ENCODE data around the gene SP9.
"Not testable (repeated sequence)": the region's sequence is repeated elsewhere in the genome, so short reads cannot be mapped to it uniquely, and the experiment has no call there.

SP9 gene

DNA sequence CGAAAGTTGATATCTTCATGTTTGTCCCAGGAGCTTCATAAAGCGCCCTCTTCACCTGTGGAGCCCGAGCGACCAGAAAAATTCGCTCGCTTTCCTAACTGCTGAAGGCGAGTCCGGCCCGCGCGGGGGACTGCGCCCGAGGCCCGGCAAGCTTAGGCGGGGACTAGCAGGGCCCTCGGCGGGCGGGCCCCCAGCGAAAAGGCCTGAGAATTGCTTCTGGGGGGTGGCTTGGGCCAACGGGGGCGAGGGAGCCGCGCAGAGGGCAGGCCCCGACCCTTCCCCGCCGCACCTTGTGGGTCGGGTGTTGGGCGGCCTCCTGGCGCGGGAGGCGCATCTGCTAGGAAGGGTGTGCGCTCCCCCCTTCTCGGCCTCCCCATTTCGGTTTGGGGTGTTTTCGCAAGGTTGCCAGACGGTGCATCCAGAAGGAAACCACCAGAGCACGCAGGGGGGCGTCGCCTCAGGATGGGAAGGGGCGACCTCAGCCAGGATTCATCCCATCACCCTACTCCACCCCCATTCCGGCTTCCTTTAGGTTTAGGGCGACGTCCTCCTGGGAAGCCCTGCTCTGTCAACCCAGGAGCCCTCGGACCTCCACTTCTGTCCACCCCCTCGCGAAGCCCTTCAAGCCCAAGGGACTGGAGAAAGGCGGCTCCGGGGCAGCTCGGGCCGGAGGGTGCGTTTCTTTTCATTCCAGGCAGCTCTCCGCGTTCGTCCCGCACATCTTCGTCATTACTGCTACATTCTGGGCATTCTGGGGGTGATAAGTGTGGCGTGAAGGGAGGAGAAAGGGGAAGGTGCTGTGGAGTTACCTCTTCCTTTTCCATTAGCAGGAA is 9.1 kb downstream of the SP9 start:
- H4K20me1 ChIP-seq: peaks cover 85% of the 10 kb centered on the region
- H3K36me3 ChIP-seq: peaks cover 12% of the 10 kb centered on the region
- H3K27me3 ChIP-seq: peaks cover 71% of the 10 kb centered on the region
- no peaks in the 10 kb centered on the region; the same call in 1 of the 2 replicates for H3K4me1 ChIP-seq
- no peaks in the 10 kb centered on the region for H3K9me3 ChIP-seq
- no peak for TF ChIP-seq Cebpa-rat (IDR thresholded peaks at IDR 0.05)
- H3K4me3 ChIP-seq: no peak overlapping the region
- no peak overlapping the region for H3K9ac ChIP-seq
- no peak overlapping the region for H3K27ac ChIP-seq
- H3K4me2 ChIP-seq: no peak overlapping the region

GRCh38 chr2:174344716-174345461 is 10.1 kb downstream of the SP9 start:
- no peak for TF ChIP-seq Cebpa-rat (IDR thresholded peaks at IDR 0.05)
- Histone ChIP-seq H3K9me3 (no peaks in the 10 kb centered on the region), H3K4me3 (no peak overlapping the region), H3K9ac (no peak overlapping the region), H3K36me3 (peaks cover 13% of the 10 kb centered on the region), H4K20me1 (peaks cover 75% of the 10 kb centered on the region), H3K4me2 (no peak overlapping the region), H3K4me1 (no peaks in the 10 kb centered on the region; the same call in 1 of the 2 replicates), H3K27ac (no peak overlapping the region), H3K27me3 (peaks cover 60% of the 10 kb centered on the region)

- no peak overlapping the region for H3K9ac ChIP-seq
- H3K4me2 ChIP-seq: no peak overlapping the region
- H3K9me3 ChIP-seq: no peaks in the 10 kb centered on the region
- peaks cover 13% of the 10 kb centered on the region for H3K36me3 ChIP-seq
- H3K4me3 ChIP-seq: no peak overlapping the region
- peaks cover 35% of the 10 kb centered on the region for H4K20me1 ChIP-seq
- no peaks in the 10 kb centered on the region for H3K4me1 ChIP-seq
- H3K27ac ChIP-seq: no peak overlapping the region
- H3K27me3 ChIP-seq: peaks cover 9% of the 10 kb centered on the region
- no peak for TF ChIP-seq Cebpa-rat (IDR thresholded peaks at IDR 0.05)
These were observed 15.3 kb downstream of the SP9 start for GRCh38 chr2:174350018-174350417.

GRCh38 chr2:174350593-174351181 is 15.9 kb downstream of the SP9 start:
- peaks cover 2% of the 10 kb centered on the region; the same call in 1 of the 2 replicates for H3K27me3 ChIP-seq
- H3K4me2 ChIP-seq: no peak overlapping the region
- H3K27ac ChIP-seq: no peak overlapping the region
- peaks cover 13% of the 10 kb centered on the region for H3K36me3 ChIP-seq
- no peak overlapping the region for H3K9ac ChIP-seq
- peaks cover 29% of the 10 kb centered on the region for H4K20me1 ChIP-seq
- no peak overlapping the region for H3K4me3 ChIP-seq
- H3K9me3 ChIP-seq: no peaks in the 10 kb centered on the region
- no peak for TF ChIP-seq Cebpa-rat (IDR thresholded peaks at IDR 0.05)
- H3K4me1 ChIP-seq: no peaks in the 10 kb centered on the region

DNA sequence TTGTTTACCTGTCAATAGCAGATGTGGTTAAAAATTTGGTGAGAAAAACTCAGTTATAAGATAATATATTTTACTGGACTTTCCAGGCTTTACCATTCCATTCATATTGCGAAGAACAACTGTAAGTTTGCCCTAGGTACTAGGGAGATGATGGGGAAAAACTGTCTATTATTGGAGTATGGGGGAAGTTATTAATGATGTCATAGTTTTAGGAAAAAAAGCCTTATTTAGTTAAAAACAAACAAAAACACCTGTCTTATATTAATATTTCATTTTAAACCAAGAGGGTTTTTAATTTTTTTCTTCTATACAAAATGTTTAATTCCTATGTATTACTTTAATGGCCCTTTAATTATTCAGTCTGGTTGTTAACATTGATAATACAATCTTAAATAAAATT is 18.2 kb downstream of the SP9 start:
- Histone ChIP-seq H3K4me1 (no peaks in the 10 kb centered on the region), H3K9ac (no peak overlapping the region), H4K20me1 (peaks cover 11% of the 10 kb centered on the region; the same call in 1 of the 2 replicates), H3K4me2 (no peak overlapping the region), H3K9me3 (no peaks in the 10 kb centered on the region), H3K4me3 (no peak overlapping the region), H3K36me3 (peaks cover 12% of the 10 kb centered on the region), H3K27ac (no peak overlapping the region), H3K27me3 (no peaks in the 10 kb centered on the region)
- no peak for TF ChIP-seq Cebpa-rat (IDR thresholded peaks at IDR 0.05)

DNA sequence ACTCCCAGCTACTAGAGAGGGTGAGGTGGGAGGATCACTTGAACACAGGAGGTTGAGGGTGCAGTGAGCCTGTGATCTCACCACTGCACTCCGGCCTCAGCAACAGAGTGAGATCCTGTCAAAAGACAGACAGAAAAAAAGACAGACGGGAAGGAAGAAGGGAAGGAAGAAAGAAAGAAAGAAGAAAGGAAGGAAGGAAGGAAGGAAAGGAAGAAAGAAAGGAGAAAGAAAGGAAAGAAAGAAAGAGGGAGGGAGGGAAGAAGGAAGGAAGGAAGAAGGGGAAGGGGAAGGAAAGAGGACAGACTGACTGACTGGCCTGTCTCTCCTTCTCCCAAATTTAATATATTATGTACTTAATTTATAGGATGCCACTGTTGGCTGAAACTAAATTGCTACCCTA is 21.6 kb downstream of the SP9 start:
- Histone ChIP-seq H3K36me3 (peaks cover 20% of the 10 kb centered on the region), H3K4me2 (no peak overlapping the region), H3K27me3 (no peaks in the 10 kb centered on the region), H3K9ac (no peak overlapping the region), H3K9me3 (peaks cover 5% of the 10 kb centered on the region), H4K20me1 (peaks cover 4% of the 10 kb centered on the region; the same call in 1 of the 2 replicates), H3K4me3 (no peak overlapping the region), H3K27ac (no peak overlapping the region), H3K4me1 (no peaks in the 10 kb centered on the region)
- no peak for TF ChIP-seq Cebpa-rat (IDR thresholded peaks at IDR 0.05)

- H4K20me1 ChIP-seq, H3K27me3 ChIP-seq, H3K4me2 ChIP-seq, H3K4me1 ChIP-seq, H3K27ac ChIP-seq, H3K9ac ChIP-seq, H3K4me3 ChIP-seq: not testable (repeated sequence)
- H3K9me3 ChIP-seq: peaks cover 26% of the 10 kb centered on the region
- peaks cover 48% of the 10 kb centered on the region for H3K36me3 ChIP-seq
These were observed 24.9 kb downstream of the SP9 start for GRCh38 chr2:174359663-174360062.

DNA sequence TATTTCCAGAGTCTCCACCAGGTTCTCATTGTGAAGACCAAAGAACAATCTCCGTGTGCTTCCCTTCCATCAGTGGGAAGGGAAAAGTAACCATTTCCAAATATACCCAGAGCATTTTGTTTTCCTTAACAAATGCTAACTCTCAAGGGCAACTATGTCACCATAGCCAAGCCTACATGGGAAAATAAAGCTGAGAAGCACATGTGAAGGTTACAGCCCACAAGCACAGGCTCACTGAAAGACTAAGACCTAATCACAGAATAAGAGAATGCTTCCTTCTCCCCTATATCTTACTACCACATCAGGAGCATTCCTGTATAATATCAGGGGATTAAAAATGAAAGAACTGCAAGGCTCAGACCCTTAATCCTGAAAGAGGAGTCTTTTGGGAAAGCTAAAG is 28.2 kb downstream of the SP9 start:
- Histone ChIP-seq H3K4me3 (no peak overlapping the region), H3K4me2 (no peak overlapping the region), H3K9ac (no peak overlapping the region), H4K20me1 (no peaks in the 10 kb centered on the region), H3K36me3 (peaks cover 77% of the 10 kb centered on the region), H3K27ac (no peak overlapping the region), H3K27me3 (no peaks in the 10 kb centered on the region), H3K4me1 (no peaks in the 10 kb centered on the region), H3K9me3 (peaks cover 50% of the 10 kb centered on the region)
- TF ChIP-seq Cebpa-rat (IDR thresholded peaks at IDR 0.05): no peak

DNA sequence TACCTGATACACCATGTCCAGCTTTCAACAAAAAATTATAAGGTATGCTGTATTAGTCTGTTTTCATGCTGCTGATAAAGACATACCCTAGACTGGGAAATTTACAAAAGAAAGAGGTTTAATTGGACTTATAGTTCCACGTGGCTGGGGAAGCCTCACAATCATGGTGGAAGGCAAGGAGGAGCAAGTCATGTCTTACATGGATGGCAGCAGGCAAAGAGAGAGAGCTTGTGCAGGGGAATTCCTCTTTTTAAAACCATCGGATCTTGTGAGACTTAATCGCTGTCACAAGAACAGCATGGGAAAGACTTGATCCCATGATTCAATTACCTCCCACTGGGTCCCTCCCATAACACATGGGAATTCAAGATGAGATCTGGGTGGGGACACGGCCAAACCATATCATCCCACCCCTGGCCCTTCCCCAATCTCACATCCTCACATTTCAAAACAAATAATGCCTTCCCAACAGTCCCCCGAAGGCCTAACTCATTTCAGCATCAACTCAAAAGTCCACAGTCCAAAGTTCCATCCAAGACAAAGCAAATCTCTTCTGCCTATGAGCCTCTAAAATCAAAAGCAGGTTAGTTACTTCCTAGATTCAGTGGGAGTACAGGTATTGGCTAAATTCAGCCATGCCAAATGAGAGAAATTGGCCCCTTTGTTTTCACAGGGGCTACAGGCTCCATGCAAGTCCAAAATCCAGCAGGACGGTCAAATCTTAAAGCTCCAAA is 28.9 kb downstream of the SP9 start:
- H3K27ac ChIP-seq, H3K27me3 ChIP-seq, H3K4me1 ChIP-seq, H3K9ac ChIP-seq, H3K4me2 ChIP-seq, H4K20me1 ChIP-seq: not testable (repeated sequence)
- Histone ChIP-seq H3K36me3 (peaks cover 77% of the 10 kb centered on the region), H3K4me3 (0 out of 2 replicates have a peak overlapping the region, but pooled peaks have one; percentile 25), H3K9me3 (peaks cover 50% of the 10 kb centered on the region)

Measured in BLaER1 (cell line).